HuH-7 (cell line): ENCODE results near the gene HCK.
A peak's percentile ranks its signal among the peaks of the same experiment; 100 is the strongest.
"Not testable (repeated sequence)": the region's sequence is repeated elsewhere in the genome, so short reads cannot be mapped to it uniquely, and the experiment has no call there.

Experiments
- DNase-seq: peaks from one replicate; pipeline ENCODE4 v3.0.0; 2011; ENCODE audit warnings: low spot score

The HCK gene

GRCh38 chr20:32028647-32029372, 23.2 kb upstream of the HCK start:
- peak; percentile 72 for DNase-seq

GRCh38 chr20:32029561-32029960, 22.5 kb upstream of the HCK start:
- DNase-seq: no peak

GRCh38 chr20:32031007-32031958, 20.8 kb upstream of the HCK start:
- peak; percentile 97 for DNase-seq

GRCh38 chr20:32033316-32033715, 18.7 kb upstream of the HCK start:
- no peak for DNase-seq

GRCh38 chr20:32033721-32034120, 18.3 kb upstream of the HCK start:
- not testable (repeated sequence) for DNase-seq

- DNase-seq: no peak
Measured at GRCh38 chr20:32034581-32035425, 17.2 kb upstream of the HCK start.

GRCh38 chr20:32035426-32035779, 16.6 kb upstream of the HCK start:
- DNase-seq: no peak

GRCh38 chr20:32036252-32036651, 15.8 kb upstream of the HCK start:
- DNase-seq: no peak

GRCh38 chr20:32036716-32037485, 15.1 kb upstream of the HCK start:
- no peak for DNase-seq

GRCh38 chr20:32037929-32038328, 14.1 kb upstream of the HCK start:
- DNase-seq: no peak

- no peak for DNase-seq
Measured at GRCh38 chr20:32040142-32040953, 11.7 kb upstream of the HCK start.

GRCh38 chr20:32045999-32046398, 6.0 kb upstream of the HCK start:
- peak; percentile 49 for DNase-seq

- no peak for DNase-seq
Measured at GRCh38 chr20:32050324-32050841, 1.7 kb upstream of the HCK start.

- no peak for DNase-seq
Measured at GRCh38 chr20:32050851-32051556, 1.0 kb upstream of the HCK start.

- no peak for DNase-seq
Measured at GRCh38 chr20:32051720-32052089, 337 bp upstream of the HCK start.

GRCh38 chr20:32052778-32053362, 828 bp downstream of the HCK start:
- no peak for DNase-seq

GRCh38 chr20:32053648-32054047, 1.6 kb downstream of the HCK start:
- no peak for DNase-seq

GRCh38 chr20:32056708-32057483, 4.9 kb downstream of the HCK start:
- no peak for DNase-seq
